ENCODE results near the gene ZBTB1.

- no peak for TF ChIP-seq JUN (CRISPR knock-in tag; IDR thresholded peaks at IDR 0.05)
- TF ChIP-seq E2F1 (CRISPR knock-in tag; IDR thresholded peaks at IDR 0.05): no peak
- TF ChIP-seq CTCF (IDR thresholded peaks at IDR 0.05): no peak
- TF ChIP-seq E2F5 (CRISPR knock-in tag; IDR thresholded peaks at IDR 0.05): no peak
- TF ChIP-seq ZBTB21 (CRISPR knock-in tag; IDR thresholded peaks at IDR 0.05; ENCODE audit: borderline replicate concordance): no peak
- no peak for TF ChIP-seq SP1 (CRISPR knock-in tag; conservative IDR thresholded peaks at IDR 0.05)
- TF ChIP-seq, protein P1, sequence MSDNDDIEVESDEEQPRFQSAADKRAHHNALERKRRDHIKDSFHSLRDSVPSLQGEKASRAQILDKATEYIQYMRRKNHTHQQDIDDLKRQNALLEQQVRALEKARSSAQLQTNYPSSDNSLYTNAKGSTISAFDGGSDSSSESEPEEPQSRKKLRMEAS (CRISPR knock-in tag; IDR thresholded peaks at IDR 0.05): no peak
- TF ChIP-seq CREB1 (CRISPR knock-in tag; IDR thresholded peaks at IDR 0.05): no peak
- no peak for TF ChIP-seq NR1H2 (CRISPR knock-in tag; IDR thresholded peaks at IDR 0.05)
- TF ChIP-seq CBFB (CRISPR knock-in tag; IDR thresholded peaks at IDR 0.05; ENCODE audit: low read depth): no peak
- no peak for TF ChIP-seq FOXJ3 (CRISPR knock-in tag; IDR thresholded peaks at IDR 0.05; ENCODE audit: borderline replicate concordance)
Observed at GRCh38 chr14:64502887-64503433, 1.6 kb upstream of the ZBTB1 start.
